Measurements from ENCODE around the gene TTC17. TPM values are rescaled to one million over a fixed set of nuclear protein-coding genes. Genes with fewer than 3 reads are reported as not detected.

TTC17 gene
- total and polyA plus RNA-seq, 5 donors from 2014 or later = 46.5 to 102 (median 56.0) TPM

- H3K27me3 Mint-ChIP-seq = peaks cover 14% of the 10 kb centered on the region
- no peaks in the 10 kb centered on the region for H3K36me3 Mint-ChIP-seq
- no peaks in the 10 kb centered on the region for H3K4me1 ChIP-seq (ENCODE audit: control insufficient read depth, insufficient read depth, low read length, poor library complexity, severe bottlenecking)
- peaks cover 0 to 7% (median 3%) of the 10 kb centered on the region in 7 donors for H3K9me3 Mint-ChIP-seq
- peaks cover 16% of the 10 kb centered on the region for H3K27me3 ChIP-seq (ENCODE audit: control insufficient read depth, insufficient read depth, low read length)
- H3K27ac Mint-ChIP-seq = no peak overlapping the region
- no peak overlapping the region for H3K4me3 ChIP-seq (ENCODE audit: low read depth, low read length)
- H3K27ac ChIP-seq (ENCODE audit: insufficient read depth, low read length, poor library complexity, severe bottlenecking) = no peak overlapping the region
- H3K36me3 ChIP-seq (ENCODE audit: control insufficient read depth, insufficient read depth, low read length) = no peaks in the 10 kb centered on the region
- DNase-seq = no peak
- peaks cover 4% of the 10 kb centered on the region in 2 experiments for H3K9me3 ChIP-seq (ENCODE audit: control insufficient read depth in 2 of 2, low read length in 2 of 2)
- ATAC-seq (ENCODE audit: low read depth in 2 of 2) = no peak
- H3K4me3 Mint-ChIP-seq = no peak overlapping the region
- H3K4me1 Mint-ChIP-seq = peaks cover 0 to under 1% (median 0%) of the 10 kb centered on the region in 4 donors
These were observed 183.3 kb downstream of the TTC17 start for GRCh38 chr11:43541993-43542392.

GRCh38 chr11:43542750-43543712, 184.3 kb downstream of the TTC17 start:
- peaks cover 13% of the 10 kb centered on the region for H3K27me3 ChIP-seq (ENCODE audit: control insufficient read depth, insufficient read depth, low read length)
- H3K27ac Mint-ChIP-seq = no peak overlapping the region
- no peak overlapping the region for H3K4me3 ChIP-seq (ENCODE audit: low read depth, low read length)
- H3K4me1 ChIP-seq (ENCODE audit: control insufficient read depth, insufficient read depth, low read length, poor library complexity, severe bottlenecking) = no peaks in the 10 kb centered on the region
- H3K4me3 Mint-ChIP-seq = no peak overlapping the region
- peaks cover 0 to 2% (median 0%) of the 10 kb centered on the region in 4 donors for H3K4me1 Mint-ChIP-seq
- no peak for DNase-seq
- no peaks in the 10 kb centered on the region for H3K36me3 Mint-ChIP-seq
- peaks cover 4% of the 10 kb centered on the region in 2 experiments for H3K9me3 ChIP-seq (ENCODE audit: control insufficient read depth in 2 of 2, low read length in 2 of 2)
- peaks cover 0 to 7% (median 3%) of the 10 kb centered on the region in 7 donors for H3K9me3 Mint-ChIP-seq
- H3K27ac ChIP-seq (ENCODE audit: insufficient read depth, low read length, poor library complexity, severe bottlenecking) = no peak overlapping the region
- no peaks in the 10 kb centered on the region for H3K36me3 ChIP-seq (ENCODE audit: control insufficient read depth, insufficient read depth, low read length)
- H3K27me3 Mint-ChIP-seq = peaks cover 14% of the 10 kb centered on the region
- ATAC-seq (ENCODE audit: low read depth in 2 of 2) = no peak

Other genes starting within 250 kb of the TTC17 start
- gene API5, start 46.9 kb upstream of the TTC17 start, total RNA-seq = 65.7 TPM
- gene API5, start 46.9 kb upstream of the TTC17 start, polyA plus RNA-seq = 100 to 1,000 TPM; 120 to 138 (median 134) TPM